ENCODE measurements around the gene EVL.
"Not testable (repeated sequence)": the region's sequence is repeated elsewhere in the genome, so short reads cannot be mapped to it uniquely, and the experiment has no call there.

The EVL gene

GRCh38 chr14:100039903-100040302 lies 25.3 kb upstream of the EVL start:
- DNase-seq: no peak

DNA sequence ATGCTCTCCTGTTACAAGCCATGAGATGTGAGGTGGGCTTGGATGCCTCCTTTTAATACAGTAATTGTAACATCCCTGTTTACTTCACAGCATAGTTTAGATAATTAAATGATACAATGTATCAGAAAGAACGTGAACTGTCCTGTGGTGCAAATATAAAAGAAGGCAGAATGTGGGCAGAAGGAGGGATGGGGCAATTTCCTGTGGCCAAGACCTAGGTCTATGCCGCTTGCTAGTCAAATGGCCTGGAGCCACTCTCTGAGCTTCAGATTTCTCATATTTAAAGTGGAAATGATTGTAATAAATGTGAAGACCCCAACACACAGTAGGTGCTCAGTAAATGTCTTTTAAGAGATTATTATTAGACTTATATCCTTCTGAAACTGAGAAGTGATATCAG lies 24.0 kb upstream of the EVL start:
- DNase-seq: no peak

- no peak for DNase-seq
Observed at GRCh38 chr14:100042286-100042685, 22.9 kb upstream of the EVL start.

- no peak for DNase-seq
Observed at GRCh38 chr14:100045642-100046344, 19.4 kb upstream of the EVL start.

- no peak for DNase-seq
Observed at GRCh38 chr14:100047600-100047999, 17.6 kb upstream of the EVL start.

DNA sequence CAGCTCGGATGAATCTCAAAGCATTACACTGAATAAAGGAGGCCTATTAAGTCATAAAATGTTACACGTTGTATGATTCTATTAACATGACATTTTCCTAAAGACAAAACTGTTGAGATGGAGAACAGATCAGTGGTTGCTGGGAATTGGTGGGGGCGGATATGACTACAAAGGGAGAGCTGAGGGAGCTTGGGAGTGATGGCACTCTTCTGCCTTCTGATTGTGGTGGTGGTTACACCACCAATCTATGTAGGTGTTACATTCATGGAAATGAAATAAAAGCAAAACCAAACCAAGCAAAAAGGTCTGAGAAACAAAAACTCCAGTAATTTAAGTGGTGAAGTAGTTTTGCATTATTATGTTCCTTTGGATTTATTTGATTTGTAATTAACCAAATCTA lies 16.4 kb upstream of the EVL start:
- no peak for DNase-seq

DNA sequence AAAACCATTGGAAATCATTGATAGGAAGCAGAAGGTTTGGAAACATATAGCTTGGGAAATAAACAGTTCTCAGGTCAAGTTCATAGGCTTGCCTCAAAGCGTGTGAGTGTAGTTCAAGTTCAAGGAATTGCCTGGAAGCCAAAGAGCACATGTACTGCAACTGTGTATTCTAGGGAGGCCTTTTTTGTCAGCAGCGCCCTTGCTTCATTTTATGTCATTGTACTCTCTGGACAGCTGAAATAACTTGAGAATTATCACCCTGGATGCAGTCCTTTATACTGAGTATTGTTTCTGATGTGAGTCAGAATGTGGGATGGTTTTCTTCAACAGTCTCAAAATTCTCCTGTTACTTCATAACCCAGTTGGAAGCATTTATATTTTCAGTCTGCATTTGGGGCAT lies 16.0 kb upstream of the EVL start:
- no peak for DNase-seq

DNA sequence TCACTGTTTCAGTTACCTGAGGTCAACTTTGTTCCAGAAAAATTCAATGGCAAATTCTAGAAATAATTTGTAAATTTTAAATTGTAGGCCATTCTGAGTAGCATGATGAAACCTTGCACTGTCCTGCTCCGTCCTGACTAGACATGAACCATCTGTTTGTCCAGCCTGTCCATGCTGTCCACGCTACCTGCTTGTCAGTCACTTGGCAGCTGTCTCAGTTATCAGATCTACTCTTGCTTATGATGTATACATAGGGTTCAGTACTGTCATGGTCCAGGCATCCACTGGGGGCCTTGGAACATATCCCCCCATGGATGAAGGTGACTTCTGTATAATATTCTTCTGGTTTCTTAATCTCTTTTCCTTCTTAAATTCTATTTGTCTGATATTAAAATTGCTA lies 14.1 kb upstream of the EVL start:
- no peak for DNase-seq

- DNase-seq: no peak
Observed at GRCh38 chr14:100051543-100051942, 13.7 kb upstream of the EVL start.

DNA sequence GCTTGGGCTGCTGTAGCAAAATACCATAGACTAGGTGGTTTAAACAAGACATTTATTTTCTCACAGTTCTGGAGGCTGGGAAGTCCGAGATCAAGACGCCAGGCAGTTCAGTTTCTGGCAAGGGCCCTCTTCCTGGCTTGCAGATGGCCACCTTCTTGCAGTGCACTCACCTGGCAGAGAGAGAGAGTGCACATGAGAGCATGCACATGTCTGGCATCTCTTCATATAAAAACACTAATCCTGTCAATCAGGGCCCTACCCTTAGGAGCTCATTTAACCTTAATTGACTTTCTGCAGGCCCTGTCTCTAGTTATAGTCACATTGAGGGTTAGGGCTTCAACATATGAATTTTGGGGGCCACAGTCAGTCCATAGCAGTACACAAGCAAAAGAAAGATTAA lies 12.4 kb upstream of the EVL start:
- DNase-seq: no peak

DNA sequence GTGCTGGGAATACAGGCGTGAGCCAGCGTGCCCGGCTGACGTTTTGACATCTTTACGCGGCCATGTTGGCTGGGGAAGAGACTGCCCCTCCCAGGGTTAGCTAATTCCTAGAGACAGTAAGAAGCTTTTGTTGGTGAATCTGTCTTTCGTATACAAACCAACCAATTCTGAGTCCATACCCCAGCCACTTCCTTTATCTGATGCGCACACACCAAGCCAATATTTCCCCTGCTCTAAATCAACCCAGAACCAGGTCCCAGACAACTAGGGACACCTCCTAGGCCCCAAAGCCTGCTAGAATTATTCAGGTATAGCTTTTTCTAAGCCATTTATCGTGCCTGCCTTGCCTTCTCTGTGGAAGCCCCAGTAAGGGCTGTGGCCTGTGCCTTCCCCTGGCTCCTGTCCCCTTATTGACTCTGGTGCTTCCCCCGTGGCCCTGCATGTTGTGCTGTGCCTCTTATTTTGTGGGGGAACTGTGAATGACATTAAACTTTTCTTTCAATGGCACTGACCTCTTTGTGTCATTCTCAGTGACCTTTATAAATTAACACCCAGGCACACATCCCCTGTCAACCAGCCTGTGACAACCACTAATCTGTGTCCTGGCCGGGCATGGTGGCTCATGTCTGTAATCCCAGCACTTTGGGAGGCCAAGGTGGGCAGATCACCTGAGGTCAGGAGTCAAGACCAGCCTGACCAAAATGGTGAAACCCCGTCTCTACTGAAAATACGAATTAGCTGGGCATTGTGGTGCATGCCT lies 10.7 kb upstream of the EVL start:
- DNase-seq: no peak

GRCh38 chr14:100056431-100056830 lies 8.8 kb upstream of the EVL start:
- no peak for DNase-seq

- no peak for DNase-seq
Observed at GRCh38 chr14:100056964-100057795, 8.0 kb upstream of the EVL start.

- no peak for DNase-seq
Observed at GRCh38 chr14:100058777-100059437, 6.3 kb upstream of the EVL start.

GRCh38 chr14:100059438-100059781 lies 5.8 kb upstream of the EVL start:
- DNase-seq: no peak

- no peak for DNase-seq
Observed at GRCh38 chr14:100060760-100061159, 4.5 kb upstream of the EVL start.

- DNase-seq: peak; percentile 58
Observed at GRCh38 chr14:100062590-100062989, 2.6 kb upstream of the EVL start.

DNA sequence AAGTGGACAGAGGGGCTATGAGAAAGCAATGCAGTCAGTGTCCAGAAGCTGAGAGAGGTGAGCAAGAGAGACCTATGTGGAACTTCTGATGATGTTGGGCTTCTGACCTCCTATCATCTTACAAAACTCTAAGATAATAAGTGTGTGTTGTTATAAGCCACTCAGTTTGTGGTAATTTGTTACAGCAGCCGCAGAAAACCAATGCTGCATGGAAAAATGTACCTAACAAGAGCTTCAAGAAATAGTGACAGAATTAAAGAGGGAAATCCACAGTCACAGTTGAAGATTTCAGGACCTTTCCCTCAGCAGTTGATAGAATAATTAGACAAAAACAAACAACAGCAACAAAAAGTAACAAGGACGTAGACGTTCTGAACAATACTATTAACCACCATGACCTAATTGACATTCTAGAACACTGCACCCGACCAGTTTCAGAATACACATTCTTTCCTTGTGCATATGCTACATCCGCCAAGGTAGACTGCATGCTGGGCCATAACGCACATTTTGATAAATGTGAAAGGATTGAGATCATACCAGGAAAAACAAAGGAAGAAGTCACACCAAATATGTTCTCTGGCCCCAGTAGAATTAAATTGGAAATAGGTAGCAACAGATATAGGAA lies 1.8 kb upstream of the EVL start:
- DNase-seq: no peak

GRCh38 chr14:100064335-100065092 lies 708 bp upstream of the EVL start:
- DNase-seq: not testable (repeated sequence)

DNA sequence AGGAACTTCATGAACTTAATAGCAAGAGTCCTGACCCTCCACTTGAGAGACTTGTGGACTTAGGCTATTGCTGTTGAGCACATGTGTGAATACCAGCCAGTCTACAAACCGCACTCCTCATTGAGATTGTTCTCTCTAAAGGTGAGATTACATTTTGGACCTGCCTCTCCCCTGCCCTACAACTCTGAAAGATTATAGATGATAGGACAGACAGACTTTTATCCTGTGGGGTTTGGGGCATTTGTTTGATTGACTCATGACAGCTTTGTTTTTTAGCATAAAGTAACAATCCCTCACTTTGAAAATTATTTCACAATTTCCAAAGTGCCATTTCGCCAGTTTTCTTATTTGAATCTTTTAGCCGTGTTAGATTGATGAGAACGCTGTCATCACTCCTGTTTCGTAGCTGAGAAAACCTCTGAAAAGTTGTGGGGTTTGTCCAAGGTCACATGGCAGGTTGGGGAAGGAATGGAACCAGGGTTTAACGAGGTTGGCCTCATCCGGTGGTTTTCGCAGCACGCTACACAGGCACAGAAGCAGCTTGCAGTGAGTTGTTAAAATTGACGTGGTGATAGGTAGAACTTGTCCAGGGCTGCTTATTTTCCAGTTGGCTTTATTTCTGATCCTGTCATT lies 836 bp downstream of the EVL start:
- DNase-seq: peak; percentile 84

- DNase-seq: peak; percentile 66
Observed at GRCh38 chr14:100066962-100067361, 1.7 kb downstream of the EVL start.

DNA sequence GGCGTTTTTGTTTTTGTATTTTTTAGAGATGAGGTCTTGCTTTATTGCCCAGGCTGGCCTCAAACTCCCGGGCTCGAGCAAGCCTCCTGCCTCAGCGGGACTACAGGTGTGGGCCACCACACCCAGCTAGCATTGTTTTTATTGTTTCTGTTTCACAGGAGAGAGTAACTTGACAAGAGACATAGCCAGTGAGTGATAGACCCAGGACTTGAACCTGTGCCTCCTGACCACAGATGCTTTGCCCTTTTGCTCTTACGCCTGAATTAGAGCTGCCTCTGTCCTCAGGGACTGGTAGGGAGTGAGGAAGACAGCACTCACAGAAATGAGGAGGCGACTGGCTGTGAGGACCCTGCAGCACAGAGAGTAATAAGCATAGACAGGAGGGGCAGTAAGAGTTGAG lies 2.3 kb downstream of the EVL start:
- peak; percentile 42 for DNase-seq
